ENCODE data around the gene EFCAB13.

GRCh38 chr17:47373002-47373401, 49.2 kb downstream of the EFCAB13 start:
- TF ChIP-seq CTCF (IDR thresholded peaks at IDR 0.05) (no peak), POLR2A (IDR thresholded peaks at IDR 0.05) (no peak)

Data from adrenal gland (tissue), 5 donors.